Measurements from ENCODE around the gene ATP6V1G2. TPM values are rescaled to one million over a fixed set of nuclear protein-coding genes. Genes with fewer than 3 reads are reported as not detected.
A peak's percentile ranks its signal among the peaks of the same experiment; 100 is the strongest.

ATP6V1G2 gene
- polyA plus RNA-seq, 1 donor (not counting 4 experiments of a cell fraction or from before 2014, with no cell fraction given): 1.3 TPM

GRCh38 chr6:31579119-31579505 is 32.7 kb upstream of the ATP6V1G2 start:
- no peak for TF ChIP-seq EZH2 (IDR thresholded peaks at IDR 0.05; ENCODE audit: low read length)
- TF ChIP-seq CTCF (optimal IDR thresholded peaks at IDR 0.05 in 1 of 3, IDR thresholded peaks at IDR 0.05 in 1 of 3, conservative IDR thresholded peaks at IDR 0.05 in 1 of 3; ENCODE audit: extremely low read depth in 1 of 3, insufficient read depth in 2 of 3, low read length in 3 of 3): no peak
- Histone ChIP-seq H3K36me3 (ENCODE audit: control insufficient read depth in 2 of 2, extremely low read depth in 1 of 2, insufficient read depth in 2 of 2, low read length in 2 of 2) (no peaks in the 10 kb centered on the region), H2AFZ (ENCODE audit: control insufficient read depth, low read length) (no peak overlapping the region), H3K4me2 (ENCODE audit: control insufficient read depth, extremely low read depth, insufficient read depth, low read depth, low read length) (no peak overlapping the region), H3K4me1 (ENCODE audit: control insufficient read depth, extremely low read depth, insufficient read depth, low read length) (peaks cover 23% of the 10 kb centered on the region), H3K79me2 (ENCODE audit: control insufficient read depth, insufficient read depth, low read length) (no peaks in the 10 kb centered on the region), H3K27me3 (ENCODE audit: control insufficient read depth, extremely low read depth, insufficient read depth, low read length) (no peaks in the 10 kb centered on the region), H4K20me1 (ENCODE audit: control insufficient read depth, extremely low read depth, insufficient read depth, low read length) (no peaks in the 10 kb centered on the region), H3K9me3 (ENCODE audit: control insufficient read depth, low read depth, low read length) (no peaks in the 10 kb centered on the region), H3K9me1 (ENCODE audit: control insufficient read depth, extremely low read depth, insufficient read depth, low read length) (no peaks in the 10 kb centered on the region), H3K4me3 (ENCODE audit: control insufficient read depth in 2 of 3, extremely low read depth in 1 of 3, insufficient read depth in 2 of 3, low read depth in 1 of 3, low read length in 3 of 3) (no peak overlapping the region), H3K9ac (ENCODE audit: control insufficient read depth, extremely low read depth, insufficient read depth, low read length) (peak overlapping the region; percentile 5), H3K27ac (ENCODE audit: control insufficient read depth, insufficient read depth, low read length) (peak overlapping the region; percentile 37)
- dilution Hi-C loops (cut with MboI; ENCODE audit: extremely low pct_ligation_motif_present, low sequenced_read_pairs): no loop called here
- DNase-seq (ENCODE audit: low read depth, low spot score) (no peak), FAIRE-seq (no peak)

- Histone ChIP-seq H3K79me2 (ENCODE audit: control insufficient read depth, insufficient read depth, low read length) (no peaks in the 10 kb centered on the region), H4K20me1 (ENCODE audit: control insufficient read depth, extremely low read depth, insufficient read depth, low read length) (no peaks in the 10 kb centered on the region), H3K4me3 (ENCODE audit: control insufficient read depth in 2 of 3, extremely low read depth in 1 of 3, insufficient read depth in 2 of 3, low read depth in 1 of 3, low read length in 3 of 3) (no peak overlapping the region), H3K4me1 (ENCODE audit: control insufficient read depth, extremely low read depth, insufficient read depth, low read length) (peaks cover 23% of the 10 kb centered on the region), H3K27ac (ENCODE audit: control insufficient read depth, insufficient read depth, low read length) (peak overlapping the region; percentile 70), H2AFZ (ENCODE audit: control insufficient read depth, low read length) (no peak overlapping the region), H3K9ac (ENCODE audit: control insufficient read depth, extremely low read depth, insufficient read depth, low read length) (peak overlapping the region; percentile 26), H3K4me2 (ENCODE audit: control insufficient read depth, extremely low read depth, insufficient read depth, low read depth, low read length) (peak overlapping the region; percentile 24), H3K36me3 (ENCODE audit: control insufficient read depth in 2 of 2, extremely low read depth in 1 of 2, insufficient read depth in 2 of 2, low read length in 2 of 2) (no peaks in the 10 kb centered on the region), H3K9me3 (ENCODE audit: control insufficient read depth, low read depth, low read length) (no peaks in the 10 kb centered on the region), H3K9me1 (ENCODE audit: control insufficient read depth, extremely low read depth, insufficient read depth, low read length) (no peaks in the 10 kb centered on the region), H3K27me3 (ENCODE audit: control insufficient read depth, extremely low read depth, insufficient read depth, low read length) (no peaks in the 10 kb centered on the region)
- dilution Hi-C loops (cut with MboI; ENCODE audit: extremely low pct_ligation_motif_present, low sequenced_read_pairs): no loop called here
- FAIRE-seq: no peak
- TF ChIP-seq EZH2 (IDR thresholded peaks at IDR 0.05; ENCODE audit: low read length) (no peak), CTCF (optimal IDR thresholded peaks at IDR 0.05 in 1 of 3, IDR thresholded peaks at IDR 0.05 in 1 of 3, conservative IDR thresholded peaks at IDR 0.05 in 1 of 3; ENCODE audit: extremely low read depth in 1 of 3, insufficient read depth in 2 of 3, low read length in 3 of 3) (no peak)
- no peak for DNase-seq (ENCODE audit: low read depth, low spot score)
Measured at GRCh38 chr6:31578184-31579118, 32.0 kb upstream of the ATP6V1G2 start.
